GM10248 (cell line): ENCODE data around the gene CLIP4.
"Not testable (repeated sequence)": the region's sequence is repeated elsewhere in the genome, so short reads cannot be mapped to it uniquely, and the experiment has no call there.

Source experiments
- CTCF ChIA-PET: fragments of 300-600 bp; sonication (Branson Sonifier 250); formaldehyde crosslinking; extraction: SDS; loops from one replicate; lab custom pipeline; 2021; ENCODE audit warnings: antibody characterized with exemption; lab: Yijun Ruan, JAX
- POLR2A ChIA-PET: fragments of 350-650 bp; sonication (Branson Sonifier 250); formaldehyde crosslinking; extraction: SDS; loops from one replicate; lab custom pipeline; 2020; ENCODE audit warnings: antibody characterized with exemption; lab: Yijun Ruan, JAX
- DNase-seq: peaks from one replicate; pipeline ENCODE4 v3.0.0; 2012; ENCODE audit errors: extremely low spot score
- TF ChIP-seq, protein P1 (sequence below): IDR thresholded peaks from 2 replicates; pipeline ENCODE4 v1.5.1; 2012; ENCODE audit warnings: mild to moderate bottlenecking, low read depth; ENCODE audit errors: extremely low read depth, missing control alignments, control extremely low read depth

The CLIP4 gene

DNA sequence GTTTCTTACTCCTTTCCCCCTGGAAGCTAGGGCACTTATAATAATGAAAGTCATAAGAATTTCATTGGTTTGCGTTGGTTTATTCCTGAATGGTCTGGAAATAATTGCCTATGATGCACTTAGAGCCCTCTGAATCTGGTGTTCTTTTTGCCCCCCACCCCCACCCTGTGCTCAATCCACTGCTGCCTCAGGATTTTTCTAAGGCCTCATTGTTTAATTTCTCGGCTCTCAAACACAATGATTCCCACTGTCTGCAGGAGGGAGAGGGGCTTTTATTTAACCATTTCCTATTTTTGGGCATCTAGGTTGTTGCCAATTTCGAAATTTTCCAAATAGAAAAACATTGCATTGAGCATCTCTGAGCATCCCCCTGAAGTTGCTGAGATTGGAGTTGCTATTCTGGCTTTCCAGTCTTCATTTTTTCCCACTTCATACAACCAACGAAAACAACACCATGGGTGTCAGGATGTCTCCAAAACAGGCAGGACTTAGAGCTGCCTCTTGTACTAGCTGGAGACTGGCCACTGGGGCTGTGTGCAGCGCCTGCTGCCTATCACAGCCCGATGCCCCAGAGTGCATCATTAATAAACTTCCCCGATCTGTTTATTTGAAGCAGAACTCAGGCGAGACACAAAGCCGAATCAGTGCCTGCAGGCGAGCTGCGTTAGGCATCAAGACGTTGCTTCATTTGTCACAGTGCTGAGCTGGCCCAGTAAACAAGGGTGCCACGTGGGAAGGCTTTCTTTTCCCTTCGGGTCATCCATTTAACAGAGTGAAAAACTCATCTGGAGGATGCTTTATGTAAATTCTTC, 39.1 kb upstream of the CLIP4 start:
- TF ChIP-seq, protein P1, sequence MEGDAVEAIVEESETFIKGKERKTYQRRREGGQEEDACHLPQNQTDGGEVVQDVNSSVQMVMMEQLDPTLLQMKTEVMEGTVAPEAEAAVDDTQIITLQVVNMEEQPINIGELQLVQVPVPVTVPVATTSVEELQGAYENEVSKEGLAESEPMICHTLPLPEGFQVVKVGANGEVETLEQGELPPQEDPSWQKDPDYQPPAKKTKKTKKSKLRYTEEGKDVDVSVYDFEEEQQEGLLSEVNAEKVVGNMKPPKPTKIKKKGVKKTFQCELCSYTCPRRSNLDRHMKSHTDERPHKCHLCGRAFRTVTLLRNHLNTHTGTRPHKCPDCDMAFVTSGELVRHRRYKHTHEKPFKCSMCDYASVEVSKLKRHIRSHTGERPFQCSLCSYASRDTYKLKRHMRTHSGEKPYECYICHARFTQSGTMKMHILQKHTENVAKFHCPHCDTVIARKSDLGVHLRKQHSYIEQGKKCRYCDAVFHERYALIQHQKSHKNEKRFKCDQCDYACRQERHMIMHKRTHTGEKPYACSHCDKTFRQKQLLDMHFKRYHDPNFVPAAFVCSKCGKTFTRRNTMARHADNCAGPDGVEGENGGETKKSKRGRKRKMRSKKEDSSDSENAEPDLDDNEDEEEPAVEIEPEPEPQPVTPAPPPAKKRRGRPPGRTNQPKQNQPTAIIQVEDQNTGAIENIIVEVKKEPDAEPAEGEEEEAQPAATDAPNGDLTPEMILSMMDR: no peak
- DNase-seq: no peak
- ChIA-PET POLR2A (no interaction called here), CTCF (interaction anchor here (1.1 kb wide), 1 partner anchor 15 kb away, joined by 3 read pairs; no protein-coding TSS in a partner anchor)

DNA sequence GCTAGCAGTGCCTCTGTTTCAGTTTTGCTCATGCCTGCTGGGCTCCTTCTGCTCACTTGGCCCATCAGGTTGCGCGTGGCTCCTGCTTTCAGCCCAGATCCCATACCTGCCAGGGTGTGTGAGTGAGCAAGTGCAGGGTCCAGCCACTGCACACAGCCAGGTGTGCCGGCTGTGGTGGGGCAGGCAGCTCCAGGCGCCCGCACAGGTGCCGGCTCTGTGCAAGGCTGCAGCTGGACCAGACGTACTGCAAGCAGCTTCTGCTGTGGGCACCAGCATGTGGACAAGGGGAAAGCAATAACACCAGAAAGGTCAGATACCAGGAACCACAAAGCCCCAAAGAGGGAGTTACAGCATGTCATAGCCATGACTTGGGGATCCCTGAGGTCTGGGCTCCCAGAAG, 35.3 kb upstream of the CLIP4 start:
- TF ChIP-seq, protein P1: no peak
- ChIA-PET POLR2A (no interaction called here), CTCF (interaction anchor here (1.2 to 2.3 kb wide), 2 partner anchors 10 to 17 kb away, joined by 3 to 8 read pairs; no protein-coding TSS in a partner anchor)
- DNase-seq: no peak

DNA sequence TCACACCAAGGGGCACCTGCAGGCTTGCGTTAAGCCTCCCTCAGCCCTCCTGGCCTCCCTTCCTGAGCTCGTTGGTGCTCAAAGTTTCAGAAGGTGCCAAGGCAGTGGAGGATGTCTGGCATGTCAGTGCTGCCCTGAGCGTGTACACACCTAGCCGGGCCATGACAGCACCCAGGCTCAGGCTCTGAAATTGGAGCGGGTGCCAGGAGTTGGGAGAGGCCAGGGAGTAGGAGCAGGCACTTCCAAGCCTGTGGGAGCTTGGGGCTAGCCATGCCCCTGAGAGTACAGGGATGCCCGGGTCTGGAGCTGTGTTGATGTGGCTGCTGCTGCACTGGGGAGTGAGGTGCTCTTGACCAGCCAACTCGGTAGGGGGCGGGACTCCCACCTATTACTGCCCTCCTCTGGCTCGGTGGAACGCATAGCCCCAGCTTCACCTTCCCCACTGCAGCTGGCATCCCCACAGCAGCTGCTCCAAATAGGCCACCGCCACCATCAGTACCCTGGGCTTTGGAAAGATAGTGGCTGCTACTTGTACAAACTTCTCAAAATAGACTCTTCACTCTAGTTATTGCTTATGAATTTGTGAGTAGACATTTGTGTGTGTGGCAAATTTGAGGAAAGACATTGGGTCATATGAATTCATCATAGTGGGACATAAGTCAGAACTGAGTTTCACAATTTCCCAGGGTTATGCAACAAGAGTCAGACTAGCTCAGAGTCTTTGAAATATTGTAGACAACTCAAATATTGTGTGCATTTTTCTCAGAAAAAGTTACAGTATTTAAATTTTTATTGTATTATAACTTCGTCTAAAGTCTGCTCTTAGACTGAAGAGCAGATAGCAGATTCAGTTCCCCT, 34.1 kb upstream of the CLIP4 start:
- TF ChIP-seq, protein P1: no peak
- POLR2A ChIA-PET: no interaction called here
- CTCF ChIA-PET: interaction anchor here (2.3 kb wide), 1 partner anchor 18 kb away, joined by 8 read pairs; no protein-coding TSS in a partner anchor
- DNase-seq: no peak

DNA sequence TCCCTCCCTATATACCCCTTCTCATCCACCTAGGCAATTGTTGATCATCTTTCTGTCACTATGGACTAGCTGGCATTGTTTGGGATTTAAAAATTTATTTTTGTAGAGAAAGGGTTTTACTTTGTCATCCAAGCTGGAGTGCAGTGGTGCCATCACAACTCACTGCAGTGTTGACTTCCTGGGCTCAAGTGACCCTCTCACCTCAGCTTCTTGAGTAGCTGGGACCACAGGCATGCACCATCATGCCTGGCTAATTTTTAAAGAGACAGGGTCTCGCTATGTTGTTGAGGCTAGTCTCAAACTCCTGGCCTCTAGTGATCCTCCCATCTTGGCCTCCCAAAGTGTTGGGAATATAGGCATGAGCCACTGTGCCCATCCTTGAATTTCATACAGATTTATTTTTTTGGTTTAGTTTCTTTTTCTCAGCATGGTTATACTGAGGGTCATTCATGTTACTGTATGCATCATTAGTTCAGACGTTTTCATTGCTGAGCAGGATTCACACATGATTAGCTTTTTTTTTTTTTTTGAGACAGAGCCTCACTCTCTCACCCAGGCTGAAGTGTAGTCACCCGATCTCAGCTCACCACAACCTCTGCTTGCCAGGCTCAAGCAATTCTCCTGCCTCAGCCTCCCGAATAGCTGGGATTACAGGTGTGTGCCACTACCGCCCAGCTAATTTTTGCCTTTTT, 32.3 kb upstream of the CLIP4 start:
- TF ChIP-seq, protein P1: no peak
- DNase-seq: no peak
- ChIA-PET CTCF (interaction anchor here (0.9 to 1.9 kb wide), 4 partner anchors 8 to 23 kb away, joined by 3 to 5 read pairs (median 4); no protein-coding TSS in a partner anchor), POLR2A (no interaction called here)

DNA sequence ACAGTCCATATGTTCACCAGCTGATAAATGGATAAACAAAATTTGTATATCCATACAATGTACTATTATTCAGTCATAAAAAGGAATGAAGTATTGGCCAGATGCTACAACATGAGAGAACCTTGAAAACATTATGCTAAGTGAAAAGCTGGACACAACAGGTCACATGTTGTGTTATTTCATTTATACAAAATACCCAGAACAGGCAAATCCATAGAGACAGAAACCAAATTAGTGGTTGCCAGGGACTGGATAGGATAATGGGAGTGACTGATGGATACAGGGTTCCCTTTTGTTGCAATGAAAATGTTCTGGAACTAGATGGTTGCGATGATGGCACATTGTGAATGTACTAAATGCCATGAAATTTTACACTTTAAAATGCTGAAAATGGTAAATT, 30.7 kb upstream of the CLIP4 start:
- TF ChIP-seq, protein P1: no peak
- CTCF ChIA-PET: interaction anchor here (1.9 kb wide), 1 partner anchor 12 kb away, joined by 5 read pairs; no protein-coding TSS in a partner anchor
- DNase-seq: no peak
- POLR2A ChIA-PET: no interaction called here

DNA sequence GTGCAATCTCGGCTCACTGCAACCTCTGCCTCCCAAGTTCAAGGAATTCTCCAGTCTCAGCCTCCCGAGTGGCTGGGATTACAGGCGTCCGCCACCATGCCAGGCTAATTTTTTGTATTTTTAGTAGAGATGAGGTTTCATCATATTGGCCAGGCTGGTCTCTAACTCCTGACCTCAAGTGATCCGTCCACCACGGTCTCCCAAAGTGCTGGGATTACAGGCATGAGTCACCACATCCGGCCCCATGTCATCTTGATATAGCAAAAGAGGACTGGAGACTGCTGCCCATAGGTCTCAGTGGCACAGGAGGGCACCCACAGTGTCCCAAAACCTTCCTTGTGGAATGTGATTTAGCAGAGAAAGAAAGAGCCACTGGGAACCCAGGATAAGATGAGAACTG, 24.9 kb upstream of the CLIP4 start:
- CTCF ChIA-PET: interaction anchor here (1.1 to 1.5 kb wide), 2 partner anchors 10 to 14 kb away, joined by 3 read pairs; no protein-coding TSS in a partner anchor
- DNase-seq, POLR2A ChIA-PET: not testable (repeated sequence)
